Fibroblast of pulmonary artery (primary cell): ENCODE results near the gene SYNRG.

ENCODE experiments used
- DNase-seq: peaks from one replicate; pipeline ENCODE4 v3.0.0-alpha.2; 2010; ENCODE audit warnings: low read depth
- H3K4me3 ChIP-seq: replicated peaks from 2 replicates; pipeline ENCODE4 v1.5.1; 2011; ENCODE audit warnings: low read depth, mild to moderate bottlenecking, control low read depth, low read length, moderate library complexity
- CTCF ChIP-seq: IDR thresholded peaks from 2 replicates; pipeline ENCODE4 v1.5.1; 2011; ENCODE audit warnings: mild to moderate bottlenecking, control low read depth, low read length, inconsistent platforms; ENCODE audit errors: missing control alignments

Gene SYNRG

GRCh38 chr17:37488607-37489196 is 120.5 kb downstream of the SYNRG start:
- peak; percentile 90 for DNase-seq
- peak overlapping the region; percentile 77 for H3K4me3 ChIP-seq
- TF ChIP-seq CTCF = no peak

GRCh38 chr17:37488009-37488604 is 121.1 kb downstream of the SYNRG start:
- DNase-seq = peak; percentile 96
- no peak for TF ChIP-seq CTCF
- peak overlapping the region; percentile 77 for H3K4me3 ChIP-seq

GRCh38 chr17:37485938-37486570 is 123.2 kb downstream of the SYNRG start:
- no peak for TF ChIP-seq CTCF
- no peak for DNase-seq
- H3K4me3 ChIP-seq = no peak overlapping the region

- H3K4me3 ChIP-seq = no peak overlapping the region
- no peak for TF ChIP-seq CTCF
- peak; percentile 89 for DNase-seq
Observed at GRCh38 chr17:37483311-37484039, 125.7 kb downstream of the SYNRG start.

- no peak for TF ChIP-seq CTCF
- H3K4me3 ChIP-seq = no peak overlapping the region
- DNase-seq = no peak
Observed at GRCh38 chr17:37481001-37481665, 128.1 kb downstream of the SYNRG start.

DNA sequence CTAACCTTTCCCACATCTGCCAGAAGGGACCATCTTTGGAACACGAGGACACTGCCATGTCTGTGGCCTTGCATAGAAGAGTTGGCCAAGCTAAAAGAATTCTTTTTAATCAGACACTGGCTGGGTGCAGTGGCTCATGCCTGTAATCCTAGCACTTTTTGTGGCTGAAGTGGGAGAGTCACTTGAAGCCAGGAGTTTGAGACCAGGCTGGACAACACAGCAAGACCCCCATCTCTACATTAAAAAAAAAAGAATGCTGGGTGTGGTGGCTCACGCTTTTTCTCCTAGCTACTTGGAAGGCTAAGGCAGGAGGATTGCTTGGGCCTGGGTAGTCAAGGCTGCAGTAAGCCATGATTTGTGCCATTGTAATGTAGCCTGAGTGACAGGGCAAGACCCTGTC is 128.8 kb downstream of the SYNRG start:
- no peak for TF ChIP-seq CTCF
- H3K4me3 ChIP-seq = no peak overlapping the region
- no peak for DNase-seq
